Suprapubic skin (tissue), 4 donors: ENCODE results near the gene TAF6L.

Experiments used
- EP300 ChIP-seq: sonication (generic); formaldehyde crosslinking; IDR thresholded peaks from one replicate; pipeline ENCODE4 v1.6.1; 2017; ENCODE audit warnings: antibody characterized with exemption
- POLR2A ChIP-seq, 2 donors: fragments of 450-650 bp; IDR thresholded peaks; one replicate each; pipeline ENCODE4 v1.6.1; 2017; ENCODE audit warnings: antibody characterized with exemption in 2 of 2, mild to moderate bottlenecking in 2 of 2, moderate library complexity in 2 of 2
- POLR2AphosphoS5 ChIP-seq, 3 donors: sonication (generic); formaldehyde crosslinking; IDR thresholded peaks; one replicate each; pipeline ENCODE4 v1.6.1; 2017; ENCODE audit warnings: antibody characterized with exemption in 3 of 3
- TF ChIP-seq, protein P1 (sequence below), 2 donors: fragments of 200-600 bp in 1 of 2; fragments of 450-650 bp in 1 of 2; sonication (generic) in 1 of 2; IDR thresholded peaks; one replicate each; pipeline ENCODE4 v1.5.1; 2016 to 2019; ENCODE audit warnings: antibody characterized with exemption in 2 of 2, mild to moderate bottlenecking in 1 of 2, moderate library complexity in 1 of 2

GRCh38 chr11:62801071-62801470 lies 29.9 kb downstream of the TAF6L start:
- TF ChIP-seq, protein P1, sequence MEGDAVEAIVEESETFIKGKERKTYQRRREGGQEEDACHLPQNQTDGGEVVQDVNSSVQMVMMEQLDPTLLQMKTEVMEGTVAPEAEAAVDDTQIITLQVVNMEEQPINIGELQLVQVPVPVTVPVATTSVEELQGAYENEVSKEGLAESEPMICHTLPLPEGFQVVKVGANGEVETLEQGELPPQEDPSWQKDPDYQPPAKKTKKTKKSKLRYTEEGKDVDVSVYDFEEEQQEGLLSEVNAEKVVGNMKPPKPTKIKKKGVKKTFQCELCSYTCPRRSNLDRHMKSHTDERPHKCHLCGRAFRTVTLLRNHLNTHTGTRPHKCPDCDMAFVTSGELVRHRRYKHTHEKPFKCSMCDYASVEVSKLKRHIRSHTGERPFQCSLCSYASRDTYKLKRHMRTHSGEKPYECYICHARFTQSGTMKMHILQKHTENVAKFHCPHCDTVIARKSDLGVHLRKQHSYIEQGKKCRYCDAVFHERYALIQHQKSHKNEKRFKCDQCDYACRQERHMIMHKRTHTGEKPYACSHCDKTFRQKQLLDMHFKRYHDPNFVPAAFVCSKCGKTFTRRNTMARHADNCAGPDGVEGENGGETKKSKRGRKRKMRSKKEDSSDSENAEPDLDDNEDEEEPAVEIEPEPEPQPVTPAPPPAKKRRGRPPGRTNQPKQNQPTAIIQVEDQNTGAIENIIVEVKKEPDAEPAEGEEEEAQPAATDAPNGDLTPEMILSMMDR (IDR thresholded peaks at IDR 0.05), result no peak
- TF ChIP-seq EP300 (no peak), POLR2AphosphoS5 (IDR thresholded peaks at IDR 0.05) (no peak), POLR2A (IDR thresholded peaks at IDR 0.05) (no peak)
